Measurements from ENCODE around the gene IKZF2.

IKZF2 gene

GRCh38 chr2:212956665-212957607, 194.5 kb downstream of the IKZF2 start:
- no peak for DNase-seq (ENCODE audit: low spot score)

GRCh38 chr2:212953170-212953920, 198.1 kb downstream of the IKZF2 start:
- no peak for DNase-seq (ENCODE audit: low spot score)

- no peak for DNase-seq (ENCODE audit: low spot score)
Measured at GRCh38 chr2:212949786-212950185, 201.6 kb downstream of the IKZF2 start.

Data from GM03348 (cell line).